Activated CD4-positive, alpha-beta T cell treated with anti-CD3 and anti-CD28 coated beads, Interleukin-2, amount 50 U/mL, for 4 hours (primary cell): ENCODE results near the gene GPX4.

Experiments used
- DNase-seq, 2 experiments: peaks; one replicate each; pipeline ENCODE4 v3.0.0-alpha.2; 2020

GPX4 gene

GRCh38 chr19:1151917-1152587, 48.3 kb downstream of the GPX4 start:
- DNase-seq = no peak

- DNase-seq = no peak
Observed at GRCh38 chr19:1153891-1154730, 50.3 kb downstream of the GPX4 start.

- DNase-seq = no peak
Observed at GRCh38 chr19:1154731-1155351, 51.0 kb downstream of the GPX4 start.

- DNase-seq = no peak
Observed at GRCh38 chr19:1155352-1156304, 51.8 kb downstream of the GPX4 start.
